HG02973 (cell line): Measurements from ENCODE around the gene CABP7.

ENCODE experiments used
- ATAC-seq: cut with Tn5 transposase; IDR thresholded peaks from one replicate; pipeline ENCODE4 v1.9.1; 2021; ENCODE audit warnings: moderate library complexity; ENCODE audit not compliant: unreplicated experiment

Gene CABP7

DNA sequence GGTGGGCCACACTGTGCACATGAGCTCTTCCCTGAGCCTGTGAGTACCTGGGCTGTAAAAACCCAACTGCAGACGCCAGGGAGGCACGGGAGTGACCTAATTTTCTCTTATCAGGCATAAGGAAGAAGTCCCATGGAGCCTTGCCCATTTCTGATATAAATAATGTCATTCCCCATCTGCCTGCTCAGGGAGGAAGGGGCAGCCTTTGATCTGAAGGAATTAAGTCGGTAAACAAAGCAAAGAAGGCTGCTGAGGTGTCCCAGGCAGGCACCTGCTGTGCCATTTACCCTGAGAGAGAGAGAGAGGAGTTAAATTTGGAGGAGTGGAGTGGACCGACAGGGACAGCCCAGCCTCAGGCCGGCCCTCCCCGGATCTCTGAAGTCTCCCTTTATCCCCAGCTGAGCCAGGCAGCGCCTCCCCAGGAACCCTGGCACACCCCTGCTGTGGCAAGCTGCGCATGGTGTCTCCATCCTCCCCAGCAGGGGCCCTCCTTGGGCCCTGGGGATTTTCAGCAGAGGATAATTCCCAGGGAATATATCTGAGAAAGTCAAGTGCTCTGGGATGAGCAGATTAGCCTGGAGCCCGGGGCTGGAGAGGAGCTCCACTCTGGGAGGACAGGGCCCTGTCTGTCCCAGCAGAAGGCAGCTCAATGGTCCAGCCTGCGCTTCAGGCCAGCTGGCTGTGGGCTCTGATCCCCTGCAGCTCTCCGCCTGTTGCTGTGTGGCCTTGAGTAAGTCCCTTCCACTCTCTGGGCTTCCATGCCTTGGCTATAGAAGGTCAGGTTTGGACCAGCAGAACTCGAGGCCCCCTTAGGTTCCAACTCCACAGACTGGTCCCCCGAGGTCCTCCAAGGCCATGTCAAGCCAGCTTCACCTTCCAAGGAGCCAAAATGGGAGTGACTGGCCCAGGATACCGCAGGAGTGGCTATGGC, 17.5 kb upstream of the CABP7 start:
- no peak for ATAC-seq

DNA sequence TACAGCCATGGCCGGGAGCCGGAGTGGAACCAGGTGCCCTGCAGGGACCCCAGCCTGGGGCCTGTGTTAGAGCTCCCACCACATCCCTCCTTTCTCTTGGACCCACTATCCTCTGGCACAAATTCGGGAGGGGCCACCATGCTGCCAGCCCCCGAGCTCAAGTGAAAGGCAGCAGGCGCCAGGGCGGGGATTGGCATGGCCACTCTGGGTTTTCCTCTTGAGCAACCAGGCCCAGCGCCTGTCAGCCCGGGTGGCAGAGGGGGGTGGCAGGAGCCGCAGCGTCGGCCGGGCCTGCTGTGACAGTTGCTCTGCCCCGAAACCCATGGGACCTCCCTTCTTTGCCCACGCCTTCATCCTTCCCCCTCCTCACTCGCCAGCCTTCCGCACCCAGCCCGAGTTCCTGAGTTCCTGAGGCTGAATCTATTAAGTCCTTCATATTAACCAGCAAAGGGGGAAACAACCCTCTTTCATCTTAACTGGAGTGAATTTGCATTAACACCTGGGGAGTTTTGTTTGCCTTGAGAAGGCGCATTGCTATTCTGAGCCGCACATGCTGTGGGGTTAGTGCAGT, 16.8 kb upstream of the CABP7 start:
- ATAC-seq = no peak

DNA sequence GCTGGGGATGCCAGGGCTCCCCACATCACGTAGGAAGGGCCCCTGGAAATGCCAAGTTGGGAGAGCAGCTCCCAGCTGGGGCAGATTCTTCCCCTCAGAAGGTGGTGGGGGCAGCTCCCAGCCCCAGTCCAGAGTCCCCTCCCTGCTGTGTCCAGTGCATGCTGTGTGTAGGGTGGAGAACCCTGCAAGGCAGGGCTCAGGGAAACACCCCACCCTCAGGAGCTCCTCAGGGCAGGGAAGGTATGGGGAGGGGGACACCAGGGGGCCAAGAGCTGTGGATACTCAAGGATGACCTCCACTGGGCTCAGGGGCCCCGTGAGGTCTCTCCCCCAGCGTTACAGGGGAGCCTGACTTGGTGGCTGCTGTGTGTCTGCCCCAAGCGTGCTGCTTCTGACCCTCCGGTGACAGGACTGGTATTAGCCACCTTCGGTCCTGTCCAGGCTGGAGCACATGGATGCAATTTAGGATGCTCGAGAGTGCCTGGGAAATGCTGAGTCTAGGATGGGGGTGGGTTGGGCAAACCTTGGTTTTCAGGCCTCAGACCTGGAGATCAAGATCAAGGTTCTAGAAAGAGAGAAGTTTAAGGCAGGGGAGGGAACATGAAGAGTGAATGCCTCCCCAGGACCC, 16.1 kb upstream of the CABP7 start:
- ATAC-seq = no peak

DNA sequence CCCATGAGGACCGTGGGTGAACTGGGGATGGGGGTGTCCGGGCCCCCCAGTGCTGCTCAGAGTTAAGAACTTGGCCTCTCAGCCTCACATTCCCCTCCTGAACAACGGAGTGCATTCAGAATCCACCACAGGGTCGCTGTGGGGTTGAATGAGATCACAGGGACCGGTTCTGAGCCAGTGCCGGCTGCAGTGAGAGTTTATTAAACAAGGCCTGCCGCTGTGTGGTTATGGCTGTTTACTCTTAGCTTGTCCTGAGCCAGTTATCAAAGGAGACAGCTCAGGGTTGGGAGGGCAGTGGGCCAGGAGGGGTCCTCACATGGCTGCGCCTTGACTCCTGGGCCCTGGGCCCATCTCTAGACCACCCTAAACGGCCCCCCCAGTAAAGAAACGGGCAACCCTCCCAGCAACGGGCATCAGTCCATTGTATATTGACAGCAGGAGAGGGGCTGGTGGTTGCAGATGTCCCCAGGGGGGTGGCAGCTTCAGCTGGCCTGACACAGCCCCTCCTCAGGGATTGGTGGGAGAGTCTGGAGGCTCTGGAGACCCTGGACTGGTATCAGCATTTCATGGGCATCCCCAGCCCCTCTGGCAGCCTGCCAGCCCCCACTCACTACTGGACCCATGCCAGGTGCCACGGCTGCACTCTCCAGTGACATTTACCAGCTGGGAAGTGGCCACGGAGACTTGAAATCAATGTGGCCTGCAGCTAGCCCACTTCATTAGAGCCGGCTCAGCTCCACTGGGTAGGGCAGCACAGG, 15.1 kb upstream of the CABP7 start:
- no peak for ATAC-seq

DNA sequence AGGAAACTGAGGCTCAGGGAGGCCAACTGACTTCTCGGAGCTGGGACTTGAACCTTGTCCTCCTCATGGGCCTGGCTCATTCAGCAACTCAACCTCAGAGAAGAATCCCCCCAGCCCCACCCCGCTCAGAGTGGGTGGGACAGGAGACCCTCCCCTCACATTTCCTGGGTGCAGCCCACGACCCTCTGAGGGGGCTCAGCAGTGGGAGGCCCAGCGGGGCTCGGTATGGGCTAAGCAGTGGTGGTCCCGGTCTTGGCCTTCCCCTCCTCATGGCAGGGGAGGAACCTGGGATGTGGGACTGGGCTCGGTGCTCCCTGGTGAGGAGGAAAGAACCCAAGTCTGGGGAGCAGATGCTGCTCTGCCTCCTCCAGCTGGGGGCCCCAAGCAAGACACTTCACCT, 14.2 kb upstream of the CABP7 start:
- ATAC-seq = no peak

DNA sequence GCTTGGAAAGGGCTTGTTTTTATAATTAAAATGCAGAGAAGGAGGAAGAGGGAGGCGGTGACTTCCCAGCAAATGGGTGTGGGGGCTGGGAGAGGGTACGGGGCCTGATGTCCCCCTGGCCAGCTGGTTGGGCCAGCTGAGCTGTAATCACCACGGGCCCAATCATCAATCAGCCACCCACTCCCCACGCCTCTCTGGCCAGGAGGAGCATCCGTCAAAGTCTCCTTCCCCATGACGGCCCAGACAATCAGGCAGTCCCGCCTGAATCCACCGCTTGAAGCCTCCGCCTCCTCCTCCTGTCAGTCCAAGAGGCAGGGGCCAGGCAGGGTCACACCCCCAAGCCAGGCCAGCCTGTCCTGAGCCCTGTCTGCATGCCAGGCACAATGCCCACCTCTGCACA, 13.3 kb upstream of the CABP7 start:
- no peak for ATAC-seq

DNA sequence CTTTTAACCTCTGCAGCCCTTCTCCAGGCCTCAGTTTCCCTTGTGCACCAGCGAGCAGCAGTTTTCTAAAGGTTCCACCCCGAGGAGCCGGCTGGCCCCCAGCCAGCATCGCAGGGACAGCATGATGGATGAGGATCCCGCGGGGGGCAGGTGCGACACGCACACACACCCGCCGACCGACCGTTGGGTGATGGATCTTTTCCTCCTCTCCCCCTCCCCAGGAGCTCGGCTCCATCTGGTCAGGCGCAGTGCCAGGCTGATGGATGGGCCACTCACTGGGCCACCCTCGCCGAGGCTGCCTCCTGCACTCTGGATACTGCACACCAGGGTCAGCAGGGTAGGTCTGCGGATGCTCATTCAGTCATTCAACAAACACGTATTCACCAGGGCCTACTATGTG, 12.8 kb upstream of the CABP7 start:
- no peak for ATAC-seq

DNA sequence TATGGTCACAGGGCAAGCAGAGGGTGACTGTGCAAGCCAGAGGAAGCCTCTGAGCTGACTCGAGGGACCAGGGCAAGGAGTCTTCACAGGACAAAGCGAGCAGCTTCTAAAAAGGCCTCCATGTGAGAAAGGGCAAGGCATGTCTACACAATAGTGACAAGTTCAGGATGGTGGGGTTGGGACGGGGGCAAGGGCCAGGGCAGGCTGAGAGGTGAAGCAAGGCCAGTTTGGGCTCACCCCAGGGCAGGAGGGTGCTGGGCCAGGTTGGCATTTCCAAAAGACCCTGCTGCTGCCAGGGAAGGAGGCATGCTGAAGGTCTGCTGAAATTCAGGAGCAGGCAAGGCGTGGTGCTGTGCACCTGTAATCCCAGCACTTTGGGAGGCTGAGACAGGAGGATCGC, 12.3 kb upstream of the CABP7 start:
- ATAC-seq = no peak

DNA sequence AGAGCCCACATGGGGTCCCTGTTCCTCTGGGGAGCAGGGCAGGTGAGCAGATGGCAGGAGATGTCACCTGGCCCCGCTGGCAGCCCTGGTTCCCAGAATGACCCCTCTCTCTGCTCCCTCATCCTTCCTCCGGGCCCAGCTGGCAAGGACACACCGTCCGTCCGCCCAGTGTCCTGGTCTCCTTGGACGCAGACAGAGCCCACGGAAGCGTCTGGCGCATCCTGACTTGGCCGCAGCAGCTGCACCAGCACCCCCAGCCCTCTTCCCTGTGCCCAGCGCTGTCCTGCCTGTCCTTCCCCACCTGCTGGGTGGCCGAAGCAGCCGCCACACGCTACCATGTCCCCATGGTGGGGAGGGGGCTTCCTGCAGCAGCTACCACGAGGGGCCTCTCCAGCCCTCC, 9.6 kb upstream of the CABP7 start:
- no peak for ATAC-seq

DNA sequence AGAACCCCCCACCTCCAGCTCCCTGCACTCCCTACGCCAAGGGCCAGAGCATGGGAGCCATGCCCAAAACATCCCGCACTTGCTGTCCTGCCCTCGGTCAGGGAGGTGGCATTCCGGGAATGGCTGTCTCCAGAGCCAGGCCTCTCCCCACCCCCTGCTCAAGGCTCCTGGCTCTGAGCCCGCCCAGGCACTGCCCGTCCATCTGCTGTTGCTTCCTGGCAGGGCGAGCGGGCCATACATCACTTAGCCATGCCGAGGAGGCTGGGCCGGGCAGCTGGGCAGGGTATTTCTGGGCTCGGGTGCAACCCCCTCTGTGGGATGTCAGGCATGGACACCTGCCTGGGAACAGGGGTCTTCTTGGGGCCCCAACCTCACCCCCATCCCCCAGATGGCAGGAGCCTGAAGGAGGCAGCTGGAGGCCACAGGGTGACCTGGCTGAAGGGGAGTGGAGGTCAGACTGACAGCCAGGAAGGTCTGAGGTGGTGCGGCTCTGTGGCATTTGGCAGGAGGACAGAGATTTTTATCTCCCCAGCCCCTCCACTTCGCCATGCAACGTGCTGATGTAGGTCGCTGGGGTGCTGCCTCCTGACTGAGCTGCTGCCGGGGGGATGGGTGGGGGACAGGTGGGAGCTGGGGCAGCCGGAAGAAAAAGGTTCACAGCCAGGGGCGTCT, 8.7 kb upstream of the CABP7 start:
- no peak for ATAC-seq

DNA sequence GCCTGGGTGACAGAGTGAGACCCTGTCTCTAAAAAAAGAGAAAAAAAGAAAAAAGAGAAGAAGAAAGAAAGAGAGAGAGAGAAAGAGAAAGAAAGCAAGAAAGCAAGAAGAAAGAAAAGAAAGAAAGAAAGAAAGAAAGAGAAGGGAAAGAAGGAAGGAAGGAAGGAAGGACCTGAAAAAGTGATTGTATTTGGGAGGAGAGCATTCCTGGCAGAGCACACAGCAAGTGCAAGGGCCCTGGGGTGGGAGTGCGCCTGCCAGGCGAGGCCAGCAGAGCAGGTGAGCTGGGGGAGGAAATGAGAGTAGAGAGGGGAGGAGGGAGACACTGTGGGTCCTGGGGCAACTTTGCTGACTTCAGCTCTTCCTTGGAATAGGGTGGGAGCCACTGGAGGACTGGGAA, 7.7 kb upstream of the CABP7 start:
- ATAC-seq = no peak

DNA sequence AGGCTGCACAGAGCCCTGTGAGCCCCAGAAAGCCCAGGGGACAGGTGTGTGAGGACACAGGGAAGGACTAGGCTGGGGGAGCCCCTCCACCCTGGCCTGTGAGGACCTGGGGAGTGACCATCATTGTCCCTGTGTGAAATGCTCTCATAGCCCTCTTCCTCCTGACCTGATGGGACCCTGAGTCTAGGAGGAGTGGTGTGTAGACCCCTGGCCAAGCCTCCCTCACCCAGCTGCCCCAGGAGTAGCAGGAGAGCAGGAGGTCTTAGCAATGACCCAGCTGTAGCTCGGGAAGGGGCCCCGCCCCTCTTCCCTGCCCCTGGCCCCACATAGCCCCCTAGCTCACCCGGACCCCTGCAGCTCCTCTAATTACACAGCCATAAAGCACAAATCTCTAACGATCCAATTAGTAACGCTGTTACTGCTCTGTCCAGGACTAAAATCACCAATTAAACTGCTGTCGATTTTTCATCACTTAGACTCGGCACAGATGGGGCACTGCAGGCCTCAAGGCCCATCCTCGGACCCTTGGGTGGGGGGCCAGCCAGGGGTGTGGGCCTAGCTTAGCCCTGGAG, 6.6 kb upstream of the CABP7 start:
- no peak for ATAC-seq

DNA sequence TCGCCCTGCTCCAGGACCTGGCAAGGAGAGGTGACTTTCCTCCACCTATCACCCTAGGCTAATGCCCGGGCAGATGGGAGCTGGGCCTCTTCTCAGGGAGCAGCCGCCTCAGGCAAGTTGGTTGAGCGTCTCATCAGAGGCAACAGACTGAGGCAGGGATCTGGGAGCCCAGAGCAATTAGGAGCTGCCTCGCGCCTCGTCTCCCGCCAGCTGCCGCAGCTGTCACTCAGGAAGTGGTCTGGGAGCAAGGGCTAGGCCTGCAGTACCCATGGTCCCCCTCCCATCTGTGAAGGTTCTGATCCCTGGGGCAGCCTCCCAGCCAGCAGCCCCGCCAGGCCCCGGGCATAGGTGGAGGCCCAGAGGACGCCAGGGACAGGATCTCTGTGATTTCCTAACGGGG, 4.6 kb upstream of the CABP7 start:
- no peak for ATAC-seq

DNA sequence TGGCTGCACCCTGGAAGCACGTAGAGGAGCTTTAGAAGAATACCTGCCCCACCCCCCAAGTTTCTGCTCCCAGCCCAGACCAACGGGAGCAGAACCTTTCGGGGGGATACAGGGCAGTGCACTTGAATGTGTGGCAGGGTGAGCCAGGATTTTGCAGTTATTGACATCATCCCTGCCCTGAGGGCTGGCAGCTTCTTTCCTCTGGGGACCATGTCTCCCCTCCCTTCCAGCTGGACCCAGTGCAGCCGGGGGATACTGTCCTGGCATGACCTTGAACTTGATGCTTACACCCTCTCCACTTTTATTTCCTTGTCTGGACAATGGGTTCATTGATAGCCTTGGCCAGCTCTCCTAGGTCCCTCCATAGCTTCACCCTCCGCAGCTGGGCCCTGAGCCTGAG, 4.1 kb upstream of the CABP7 start:
- ATAC-seq = no peak

DNA sequence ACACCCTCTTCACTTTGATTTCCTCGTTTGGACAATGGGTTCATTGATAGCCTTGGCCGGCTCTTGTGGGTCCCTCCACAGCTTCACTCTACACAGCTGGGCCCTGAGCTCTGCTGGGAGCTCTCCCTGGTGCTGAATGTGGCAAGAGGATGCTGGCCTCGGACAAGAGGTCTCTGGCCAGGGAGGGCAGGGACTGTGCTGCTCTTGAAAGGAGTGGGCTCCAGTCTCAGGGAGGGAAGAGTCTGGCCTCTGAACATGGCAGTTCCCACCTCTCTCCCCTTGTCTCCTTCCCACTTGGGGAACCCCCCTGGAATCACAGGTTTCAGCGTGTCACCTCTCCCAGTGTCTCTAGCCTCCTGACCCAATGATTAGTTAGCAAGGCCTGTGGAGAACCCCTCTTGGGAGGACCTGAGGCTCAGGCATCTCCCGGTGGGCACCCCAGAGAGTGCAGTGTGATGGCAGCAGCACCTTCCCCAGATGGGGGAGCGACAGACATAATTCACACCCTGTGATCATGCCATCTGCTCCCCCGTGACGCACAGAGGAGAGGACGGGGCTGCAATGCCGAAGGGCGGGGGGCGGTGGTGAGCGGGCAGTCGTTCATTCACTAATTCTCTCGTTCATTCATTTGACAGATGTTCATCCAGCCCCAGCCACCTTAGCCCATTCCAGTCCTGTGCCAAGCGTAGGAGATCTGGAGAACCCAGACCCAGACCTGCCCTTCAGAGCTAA, 2.8 kb upstream of the CABP7 start:
- no peak for ATAC-seq

DNA sequence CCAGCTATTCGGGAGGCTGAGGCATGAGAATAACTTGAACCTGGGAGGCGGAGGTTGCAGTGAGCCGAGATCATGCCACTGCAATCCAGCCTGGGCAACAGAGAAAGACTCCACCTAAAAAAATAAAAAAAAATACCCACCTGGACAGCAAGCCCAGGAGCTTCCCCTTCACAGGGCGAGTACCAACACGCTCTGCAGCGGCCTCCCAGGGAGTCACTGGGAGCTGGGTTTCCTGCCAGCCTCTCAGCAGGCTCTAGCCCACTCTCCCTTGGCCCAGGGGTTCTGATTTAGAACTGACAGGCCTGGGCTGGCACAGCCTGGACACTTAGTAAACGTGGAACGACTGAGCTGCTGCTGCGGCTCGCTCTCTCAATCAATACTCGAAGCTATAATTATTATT, 2.0 kb upstream of the CABP7 start:
- ATAC-seq = no peak

DNA sequence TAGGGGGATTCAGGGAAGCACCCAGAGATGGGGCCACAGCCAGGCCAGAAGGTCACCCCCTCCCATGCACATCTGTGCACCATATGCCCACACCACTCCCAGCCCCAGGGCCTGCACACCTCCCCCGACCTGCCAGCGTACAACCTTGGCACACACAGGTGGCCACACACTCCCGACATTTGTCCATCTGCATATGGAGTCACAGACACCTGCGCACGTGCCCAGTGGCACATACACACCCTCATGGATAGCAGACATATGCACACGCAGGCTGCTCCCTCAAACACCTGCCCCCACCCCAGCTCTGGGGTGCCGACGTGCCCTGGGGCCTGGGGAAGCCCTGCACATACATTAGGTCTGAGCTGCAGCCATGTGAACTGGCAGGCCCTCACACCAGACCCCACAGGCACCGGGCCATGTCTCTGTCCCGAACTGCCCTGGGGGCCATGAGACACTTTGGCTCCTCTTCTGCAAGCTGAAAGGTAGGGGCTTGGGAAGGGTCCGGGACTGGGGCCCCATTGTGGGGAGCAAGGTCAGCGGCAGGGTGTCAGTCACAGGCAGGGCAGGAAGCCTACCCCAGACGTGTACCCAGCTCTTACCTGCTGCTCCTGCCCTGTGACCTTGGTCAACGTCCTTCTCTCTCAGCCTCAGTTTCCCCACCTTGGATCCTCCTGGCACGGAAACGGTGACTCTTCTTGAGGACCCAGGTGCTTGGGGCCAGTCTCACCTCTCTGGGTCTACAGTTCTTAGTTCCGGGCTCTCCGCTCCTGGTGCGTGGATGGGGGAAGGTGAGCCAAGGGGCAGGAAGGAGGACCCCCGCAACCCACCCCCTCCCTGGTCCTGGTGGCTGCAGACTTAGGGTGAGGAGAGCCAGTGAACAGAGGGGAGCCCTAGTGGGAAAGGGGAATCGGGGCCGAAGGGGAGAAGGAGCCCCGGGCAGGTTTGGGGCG, 579 bp upstream of the CABP7 start:
- no peak for ATAC-seq

DNA sequence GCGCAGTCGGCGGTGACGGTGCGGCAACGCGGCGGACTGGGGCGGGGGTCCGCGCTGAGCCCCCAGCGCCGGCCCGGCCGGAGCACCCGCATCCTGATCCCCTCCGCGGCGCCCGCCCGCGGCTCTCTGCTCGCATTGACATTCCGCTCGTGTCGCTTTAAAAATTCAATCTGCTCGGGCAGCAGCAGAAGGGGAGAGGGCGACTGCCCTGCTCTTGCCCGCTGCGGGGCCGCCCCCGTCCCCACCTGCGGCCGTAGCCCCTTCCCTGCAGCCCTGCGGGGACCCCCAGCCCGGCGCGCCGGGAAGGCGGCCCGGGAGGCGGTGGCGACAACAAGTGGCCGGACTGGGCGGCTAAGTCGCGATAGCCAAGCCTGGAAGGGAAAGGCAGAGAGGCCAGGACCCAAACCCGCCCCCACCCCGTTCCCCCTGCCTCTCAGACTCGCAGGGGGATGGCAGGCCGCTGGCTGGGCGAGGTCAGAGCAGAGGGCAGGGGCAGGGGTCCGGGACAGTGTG, 1.1 kb downstream of the CABP7 start:
- no peak for ATAC-seq

DNA sequence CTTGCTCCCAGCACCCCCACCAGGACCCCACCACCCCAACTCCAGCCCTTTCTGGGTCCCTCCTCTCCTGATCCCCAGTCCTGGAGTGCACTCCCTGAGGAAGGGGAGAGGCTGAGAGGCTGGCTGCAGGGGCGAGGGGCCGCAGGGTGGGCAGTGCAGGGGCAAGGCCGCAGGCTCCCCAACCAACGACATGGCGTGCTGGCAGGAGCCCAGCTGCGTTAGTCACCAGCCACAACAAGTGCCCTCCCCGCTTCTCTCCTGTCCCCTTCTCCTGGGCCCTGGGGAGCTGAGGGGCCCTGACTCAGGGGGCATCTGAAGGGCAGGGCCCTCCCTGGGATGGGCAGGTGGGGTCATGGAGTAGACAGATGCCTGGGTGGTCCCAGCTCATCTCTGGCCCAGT, 2.3 kb downstream of the CABP7 start:
- ATAC-seq = no peak
